ENCODE results near the gene FAM120B. TPM values are rescaled to one million over a fixed set of nuclear protein-coding genes. Genes with fewer than 3 reads are reported as not detected.
A peak's percentile ranks its signal among the peaks of the same experiment; 100 is the strongest.

The FAM120B gene
- total RNA-seq, 2 donors from 2014 or later, result 25.1 to 28.1 TPM

DNA sequence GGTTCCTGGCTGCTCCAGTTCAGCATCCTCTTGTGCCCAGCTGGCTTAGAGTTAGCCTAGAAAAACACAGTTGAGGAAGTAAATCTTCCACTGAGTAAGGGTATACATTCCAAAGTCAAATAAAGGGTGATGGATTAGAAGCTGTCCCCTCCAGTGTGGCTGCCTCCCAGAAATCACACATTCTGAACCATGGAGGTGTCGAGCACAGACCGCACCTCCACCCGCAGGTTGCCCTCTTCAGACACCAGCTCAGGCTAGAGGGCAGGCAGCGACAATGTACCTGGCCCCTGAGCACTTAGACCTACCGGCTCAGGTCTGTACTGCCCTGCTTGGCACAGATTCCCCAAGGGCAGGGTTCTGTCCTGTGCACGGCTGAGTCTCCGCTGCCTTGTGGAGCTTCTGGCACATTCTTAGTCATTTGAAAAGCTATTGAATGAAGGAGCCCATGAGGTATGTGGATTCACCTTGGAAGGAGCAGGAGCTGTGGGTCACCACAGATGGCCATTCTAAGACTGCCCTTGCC is 118.1 kb downstream of the FAM120B start:
- Mint-ChIP-seq H3K27ac (no peak overlapping the region), H3K4me1 (no peaks in the 10 kb centered on the region), H3K36me3 (ENCODE audit: low read depth) (peaks cover 2% of the 10 kb centered on the region), H3K27me3 (peaks cover 50% of the 10 kb centered on the region), H3K4me3 (no peak overlapping the region)
- no peaks in the 10 kb centered on the region for H3K9me3 ChIP-seq (ENCODE audit: control insufficient read depth, low read length, poor library complexity, severe bottlenecking)
- ATAC-seq (no peak), DNase-seq (no peak)

DNA sequence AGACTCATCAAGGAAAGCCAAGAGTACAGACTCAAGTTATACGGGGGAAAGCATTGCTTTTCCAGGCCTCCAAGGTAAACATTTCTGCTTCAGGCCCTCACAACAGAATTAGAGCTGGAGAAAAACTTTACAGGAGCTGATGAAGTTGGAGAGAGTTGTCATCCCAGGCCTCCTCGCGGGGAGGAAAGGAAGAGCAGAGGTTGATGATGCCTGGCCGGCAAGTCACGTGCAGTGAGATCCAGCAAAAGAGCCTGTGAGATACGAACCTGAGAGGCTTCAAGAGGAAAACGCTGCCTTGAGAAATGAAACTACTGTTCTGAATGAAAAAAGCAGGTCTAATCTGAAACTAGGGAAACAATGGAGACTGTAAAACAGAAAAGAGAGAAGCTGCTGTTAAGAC is 122.9 kb downstream of the FAM120B start:
- Mint-ChIP-seq H3K4me3 (no peak overlapping the region), H3K4me1 (no peaks in the 10 kb centered on the region), H3K36me3 (ENCODE audit: low read depth) (peaks cover 2% of the 10 kb centered on the region), H3K27me3 (peaks cover 50% of the 10 kb centered on the region), H3K27ac (no peak overlapping the region)
- ATAC-seq (no peak), DNase-seq (no peak)
- no peaks in the 10 kb centered on the region for H3K9me3 ChIP-seq (ENCODE audit: control insufficient read depth, low read length, poor library complexity, severe bottlenecking)

DNA sequence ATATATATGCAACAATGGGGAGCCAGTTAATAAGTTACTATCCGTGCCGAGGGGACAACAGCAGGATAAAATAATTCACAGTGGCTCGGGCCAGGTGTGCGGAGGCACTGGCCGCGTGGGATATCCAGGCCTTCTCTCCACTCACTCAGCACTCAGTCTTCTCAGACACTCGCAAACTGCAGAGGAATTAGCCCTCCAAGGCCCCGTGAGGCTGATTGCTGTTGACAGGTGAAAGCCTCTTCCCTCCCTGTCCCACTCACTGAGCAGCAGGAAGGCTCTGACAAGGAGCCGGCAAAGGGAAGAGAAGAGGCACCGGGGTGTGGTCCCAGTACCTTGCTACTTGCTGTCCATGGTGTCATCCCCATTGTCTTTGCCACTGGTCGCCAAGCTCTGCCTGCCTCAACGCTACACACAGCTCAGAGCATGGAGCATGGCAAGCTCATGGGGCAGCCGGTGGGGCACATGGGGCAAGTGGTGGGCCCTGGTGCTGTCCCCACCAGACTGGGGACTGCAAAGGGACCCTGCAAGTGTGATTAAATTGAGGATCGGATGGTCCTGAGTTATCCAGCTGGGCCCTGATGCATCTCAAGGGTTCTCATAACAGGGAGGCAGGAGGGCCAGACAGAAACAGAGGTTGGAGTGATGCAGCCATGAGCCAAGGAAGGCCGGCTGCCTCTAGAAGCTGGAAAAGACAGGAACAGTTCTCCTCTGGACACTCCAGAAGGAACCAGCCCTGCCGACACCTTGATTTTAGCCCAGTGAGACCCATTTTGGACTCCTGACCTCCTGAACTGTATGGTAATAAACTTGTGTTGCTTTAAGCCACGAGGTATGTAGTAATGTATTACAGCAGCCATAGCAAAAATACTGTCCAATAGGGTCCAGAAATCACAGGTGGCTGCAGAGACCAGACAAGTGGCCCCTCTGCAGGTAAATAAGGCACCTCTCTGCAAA is 126.9 kb downstream of the FAM120B start:
- no peak overlapping the region for H3K27ac Mint-ChIP-seq
- no peaks in the 10 kb centered on the region for H3K36me3 Mint-ChIP-seq (ENCODE audit: low read depth)
- no peaks in the 10 kb centered on the region for H3K9me3 ChIP-seq (ENCODE audit: control insufficient read depth, low read length, poor library complexity, severe bottlenecking)
- no peak for ATAC-seq
- no peak overlapping the region for H3K4me3 Mint-ChIP-seq
- peaks cover 28% of the 10 kb centered on the region for H3K27me3 Mint-ChIP-seq
- no peak for DNase-seq
- H3K4me1 Mint-ChIP-seq, result peaks cover 4% of the 10 kb centered on the region

DNA sequence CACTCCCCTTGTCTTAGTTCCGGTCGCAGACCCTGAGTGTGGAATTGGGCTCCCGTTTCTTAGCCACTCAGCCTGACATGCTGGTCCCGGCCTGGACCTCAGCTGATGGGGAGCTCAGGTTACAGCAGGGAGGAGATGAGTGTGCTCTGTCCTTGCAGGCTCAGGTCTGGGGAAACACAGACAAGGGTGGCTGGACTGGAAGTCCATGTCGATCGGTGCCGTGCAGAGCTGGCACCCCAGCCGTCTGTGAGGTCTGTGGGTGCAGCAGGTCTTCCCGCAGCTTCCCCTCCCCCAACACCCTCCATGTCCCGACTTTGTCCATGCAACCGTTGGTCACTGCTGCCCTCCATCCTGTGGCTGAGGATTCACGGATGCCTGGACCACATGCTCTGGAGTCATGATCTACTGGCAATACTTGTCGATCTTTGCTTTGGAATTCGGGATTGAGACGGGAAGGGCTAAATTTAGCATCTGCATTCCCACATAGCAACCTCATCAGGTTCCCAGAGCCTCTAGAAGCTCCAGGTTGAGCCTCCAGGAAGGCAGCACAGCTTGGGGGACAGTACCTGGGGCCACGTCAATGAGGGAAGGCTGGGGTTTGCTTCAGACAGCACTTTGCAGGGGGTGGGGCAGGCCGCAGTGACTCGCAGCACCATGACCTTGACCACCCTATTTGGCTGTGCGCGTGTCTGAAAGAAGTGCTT is 127.7 kb downstream of the FAM120B start:
- ATAC-seq, result no peak

DNA sequence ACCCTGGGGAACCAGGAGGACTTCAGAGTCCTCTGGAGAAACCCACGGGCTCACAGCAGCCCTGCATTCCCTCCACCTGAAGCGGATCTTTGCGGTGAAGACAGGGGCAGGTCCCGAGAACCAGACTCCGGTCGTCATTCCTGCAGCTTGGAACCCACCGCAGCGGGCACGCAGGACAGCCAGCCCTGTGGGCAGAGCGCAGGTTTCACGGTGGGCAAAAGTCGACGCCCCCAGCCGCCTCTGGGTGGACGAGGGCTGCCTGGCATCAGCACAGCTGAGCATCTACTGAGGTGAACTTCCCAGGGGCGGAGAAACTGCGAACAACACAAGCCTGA is 128.2 kb downstream of the FAM120B start:
- H3K9me3 ChIP-seq (ENCODE audit: control insufficient read depth, low read length, poor library complexity, severe bottlenecking), result no peaks in the 10 kb centered on the region
- no peak overlapping the region for H3K4me3 Mint-ChIP-seq
- no peak for ATAC-seq
- H3K4me1 Mint-ChIP-seq, result peaks cover 4% of the 10 kb centered on the region
- no peak overlapping the region for H3K27ac Mint-ChIP-seq
- no peak for DNase-seq
- H3K36me3 Mint-ChIP-seq (ENCODE audit: low read depth), result no peaks in the 10 kb centered on the region
- H3K27me3 Mint-ChIP-seq, result peaks cover 28% of the 10 kb centered on the region

More for the DNA sequence above, 127.7 kb downstream of the FAM120B start:
- H3K4me3 Mint-ChIP-seq, result no peak overlapping the region
- peaks cover 29% of the 10 kb centered on the region for H3K27me3 Mint-ChIP-seq
- no peak overlapping the region for H3K27ac Mint-ChIP-seq
- no peaks in the 10 kb centered on the region for H3K36me3 Mint-ChIP-seq (ENCODE audit: low read depth)
- DNase-seq, result no peak
- H3K9me3 ChIP-seq (ENCODE audit: control insufficient read depth, low read length, poor library complexity, severe bottlenecking), result no peaks in the 10 kb centered on the region
- peaks cover 4% of the 10 kb centered on the region for H3K4me1 Mint-ChIP-seq

DNA sequence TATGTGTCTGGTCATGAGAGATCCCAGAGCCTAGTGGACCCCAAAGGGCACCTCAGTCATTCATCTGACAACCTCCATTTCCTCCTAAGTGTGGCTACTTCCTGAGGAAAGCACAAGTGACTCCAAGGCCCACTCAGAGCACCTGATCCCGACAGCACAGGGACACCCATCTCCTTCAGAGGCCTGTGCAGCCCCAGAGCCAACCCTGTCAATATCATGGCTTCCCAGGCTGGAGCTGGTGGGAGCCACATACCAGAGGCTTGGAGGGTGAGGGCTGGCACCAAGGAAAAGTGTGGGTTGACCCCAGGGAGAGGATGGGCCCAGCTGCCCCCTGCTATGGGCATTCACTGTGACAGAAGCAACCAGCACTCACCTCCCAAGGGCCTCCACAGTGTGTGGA is 129.2 kb downstream of the FAM120B start:
- H3K4me3 Mint-ChIP-seq, result no peak overlapping the region
- H3K36me3 Mint-ChIP-seq (ENCODE audit: low read depth), result no peaks in the 10 kb centered on the region
- H3K9me3 ChIP-seq (ENCODE audit: control insufficient read depth, low read length, poor library complexity, severe bottlenecking), result no peaks in the 10 kb centered on the region
- peaks cover 32% of the 10 kb centered on the region for H3K27me3 Mint-ChIP-seq
- H3K27ac Mint-ChIP-seq, result no peak overlapping the region
- H3K4me1 Mint-ChIP-seq, result peaks cover 4% of the 10 kb centered on the region
- ATAC-seq (no peak), DNase-seq (no peak)

DNA sequence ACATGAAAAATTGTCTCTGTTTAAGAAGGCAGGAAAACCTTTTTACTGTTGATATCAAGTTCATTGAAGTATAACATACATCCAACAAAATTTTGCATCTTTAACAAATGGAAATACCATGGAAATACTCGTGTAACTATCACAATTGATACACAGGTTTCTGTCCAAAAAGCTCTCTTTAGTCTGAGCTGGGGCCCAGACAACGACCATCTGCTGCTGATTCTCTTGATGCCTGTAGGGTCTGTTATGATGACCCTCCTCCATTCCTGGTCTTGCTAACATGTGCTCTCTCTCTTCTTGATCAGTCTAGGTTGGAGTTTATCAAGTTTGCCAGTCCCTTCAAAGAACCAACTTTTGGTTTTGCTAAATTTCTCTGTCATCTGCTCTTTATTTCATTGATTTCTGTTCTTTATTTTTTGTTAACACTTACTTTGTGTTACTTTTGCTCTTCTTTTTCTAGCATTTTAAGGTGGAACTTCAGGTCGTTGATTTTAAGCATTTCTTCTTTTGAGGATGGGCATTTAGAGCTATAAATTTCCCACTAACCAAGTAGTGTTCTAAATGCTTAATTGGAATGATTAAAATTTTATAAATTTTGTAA is 129.8 kb downstream of the FAM120B start:
- ATAC-seq (no peak), DNase-seq (no peak)
- no peaks in the 10 kb centered on the region for H3K9me3 ChIP-seq (ENCODE audit: control insufficient read depth, low read length, poor library complexity, severe bottlenecking)
- Mint-ChIP-seq H3K4me3 (no peak overlapping the region), H3K27ac (no peak overlapping the region), H3K36me3 (ENCODE audit: low read depth) (no peaks in the 10 kb centered on the region), H3K27me3 (peaks cover 32% of the 10 kb centered on the region), H3K4me1 (peaks cover 4% of the 10 kb centered on the region)

DNA sequence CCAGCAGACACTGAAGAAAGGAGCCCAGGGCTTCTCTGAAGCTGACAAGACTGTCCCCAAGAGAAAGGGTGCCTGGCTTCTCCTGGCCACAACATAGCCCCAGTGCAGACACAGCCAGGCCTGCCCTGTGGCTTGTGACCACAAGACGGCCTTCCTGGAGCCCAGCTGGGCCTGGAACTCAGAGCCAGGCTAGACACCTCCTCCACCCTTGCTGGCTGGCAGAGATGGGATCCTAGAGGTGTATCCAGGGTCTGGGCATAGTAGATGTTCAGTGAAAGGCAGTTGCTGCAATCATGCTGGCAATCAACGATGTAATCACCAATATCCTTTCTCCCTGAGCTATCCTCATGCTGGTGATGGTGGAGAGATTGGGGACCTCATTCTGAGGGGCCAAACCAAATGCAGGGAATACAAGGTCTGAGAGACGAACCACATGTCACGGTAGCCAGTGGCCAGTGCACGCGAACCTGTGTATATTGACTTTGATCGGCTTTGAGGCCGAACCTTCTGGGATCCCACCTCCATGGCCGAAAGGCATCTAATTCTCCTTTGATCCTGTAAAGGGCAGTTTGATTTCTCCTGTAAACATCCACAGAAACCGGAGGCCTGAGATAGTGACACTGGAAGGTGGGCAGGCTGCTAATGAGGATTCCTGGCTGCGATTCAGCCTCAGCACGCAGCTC is 131.3 kb downstream of the FAM120B start:
- Mint-ChIP-seq H3K27ac (no peak overlapping the region), H3K27me3 (peaks cover 26% of the 10 kb centered on the region), H3K4me3 (peak overlapping the region; percentile 41), H3K36me3 (ENCODE audit: low read depth) (no peaks in the 10 kb centered on the region), H3K4me1 (peaks cover 4% of the 10 kb centered on the region)
- no peak for ATAC-seq
- no peaks in the 10 kb centered on the region for H3K9me3 ChIP-seq (ENCODE audit: control insufficient read depth, low read length, poor library complexity, severe bottlenecking)
- DNase-seq, result no peak

DNA sequence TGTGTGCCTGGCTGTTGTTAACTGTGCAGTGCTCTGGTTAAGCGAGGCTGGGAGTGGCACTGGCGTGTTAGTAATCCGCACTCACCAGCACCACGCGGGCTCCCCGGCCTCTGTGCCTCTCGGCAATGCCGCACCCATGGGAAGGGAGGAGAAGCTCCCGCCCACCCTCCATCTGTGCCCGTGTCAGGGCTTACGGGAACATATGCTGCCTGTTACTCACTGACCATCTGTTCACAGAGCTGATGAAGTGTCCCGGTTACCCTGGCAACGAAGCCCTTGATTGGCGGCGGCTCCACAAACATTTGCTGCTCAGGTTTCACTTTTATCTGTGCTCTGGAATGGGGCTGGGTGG is 131.8 kb downstream of the FAM120B start:
- Mint-ChIP-seq H3K27me3 (peaks cover 24% of the 10 kb centered on the region), H3K4me3 (peak overlapping the region; percentile 41), H3K27ac (no peak overlapping the region), H3K36me3 (ENCODE audit: low read depth) (no peaks in the 10 kb centered on the region), H3K4me1 (peaks cover 4% of the 10 kb centered on the region)
- no peaks in the 10 kb centered on the region for H3K9me3 ChIP-seq (ENCODE audit: control insufficient read depth, low read length, poor library complexity, severe bottlenecking)
- ATAC-seq (no peak), DNase-seq (no peak)

DNA sequence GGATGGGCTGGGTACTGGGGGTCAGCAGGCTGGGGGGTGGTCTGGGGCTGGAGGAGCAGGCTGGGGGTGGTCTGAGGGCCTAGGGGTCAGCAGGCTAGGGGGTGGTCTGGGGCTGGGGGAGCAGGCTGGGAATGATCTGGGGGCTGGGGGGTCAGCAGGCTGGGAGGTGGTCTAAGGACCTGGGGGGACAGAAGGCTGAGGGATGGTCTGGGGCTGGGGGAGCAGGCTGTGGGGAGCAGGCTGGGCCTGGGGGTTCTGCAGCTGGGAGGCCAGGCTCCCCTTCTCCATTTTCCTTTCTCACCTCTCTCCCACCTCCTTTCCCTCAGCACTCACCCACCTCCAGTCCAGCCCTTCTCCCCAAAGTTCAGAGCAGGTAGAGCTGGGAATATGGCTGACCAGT is 132.3 kb downstream of the FAM120B start:
- no peaks in the 10 kb centered on the region for H3K9me3 ChIP-seq (ENCODE audit: control insufficient read depth, low read length, poor library complexity, severe bottlenecking)
- no peaks in the 10 kb centered on the region for H3K36me3 Mint-ChIP-seq (ENCODE audit: low read depth)
- H3K4me3 Mint-ChIP-seq, result peak overlapping the region; percentile 28
- H3K4me1 Mint-ChIP-seq, result peaks cover 4% of the 10 kb centered on the region
- ATAC-seq, result no peak
- H3K27me3 Mint-ChIP-seq, result peaks cover 24% of the 10 kb centered on the region
- DNase-seq, result no peak
- no peak overlapping the region for H3K27ac Mint-ChIP-seq

DNA sequence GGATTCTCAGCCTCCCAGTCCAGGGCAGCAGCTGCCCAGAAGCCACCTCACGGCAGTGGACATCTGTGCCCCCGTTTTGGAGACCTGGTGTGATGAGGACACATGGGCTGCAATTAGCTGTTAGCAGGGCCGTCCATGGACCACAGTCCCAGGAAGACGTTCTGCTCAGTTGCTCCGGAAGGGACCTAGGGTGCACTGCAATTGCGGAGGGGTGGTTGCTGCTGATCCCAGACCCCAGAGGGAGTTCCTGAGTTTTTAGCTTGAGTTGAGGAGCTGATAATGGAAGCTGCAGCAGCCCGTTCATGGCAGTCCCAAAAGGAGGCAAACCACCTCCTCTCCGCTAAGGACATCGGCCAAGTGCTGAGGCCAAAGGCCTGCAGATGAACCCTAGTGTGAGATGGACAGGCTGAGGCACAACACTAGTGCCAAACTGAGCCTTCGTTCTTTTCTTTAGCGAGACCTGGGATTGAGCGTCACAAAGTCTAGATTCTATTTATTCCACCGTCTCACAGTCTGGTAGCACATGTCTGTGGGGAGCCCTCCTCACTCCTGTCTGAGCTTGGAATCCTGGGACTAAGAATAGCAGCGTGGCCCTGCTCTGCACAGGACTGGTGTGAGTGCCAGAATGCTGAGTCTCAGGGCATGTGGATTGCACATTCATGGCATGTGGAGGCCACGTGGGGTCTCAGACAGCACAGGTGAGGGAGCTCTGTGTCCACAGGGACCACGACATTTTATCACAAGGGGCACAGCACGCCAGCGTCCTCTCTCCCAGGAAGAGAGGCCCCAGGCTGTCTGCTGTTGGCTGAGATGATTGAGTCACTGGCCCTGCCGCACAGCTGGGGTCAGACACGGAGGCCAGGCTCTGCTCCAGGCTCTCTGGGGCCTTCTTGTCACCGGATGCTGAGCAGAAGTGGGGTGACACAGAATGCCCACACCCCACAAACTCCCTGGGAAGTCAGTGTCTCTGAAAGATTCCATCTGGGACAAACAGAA is 133.1 kb downstream of the FAM120B start:
- Mint-ChIP-seq H3K4me1 (peaks cover 4% of the 10 kb centered on the region), H3K4me3 (peak overlapping the region; percentile 28), H3K36me3 (ENCODE audit: low read depth) (no peaks in the 10 kb centered on the region), H3K27me3 (peaks cover 29% of the 10 kb centered on the region), H3K27ac (no peak overlapping the region)
- H3K9me3 ChIP-seq (ENCODE audit: control insufficient read depth, low read length, poor library complexity, severe bottlenecking), result no peaks in the 10 kb centered on the region
- no peak for ATAC-seq
- DNase-seq, result no peak

DNA sequence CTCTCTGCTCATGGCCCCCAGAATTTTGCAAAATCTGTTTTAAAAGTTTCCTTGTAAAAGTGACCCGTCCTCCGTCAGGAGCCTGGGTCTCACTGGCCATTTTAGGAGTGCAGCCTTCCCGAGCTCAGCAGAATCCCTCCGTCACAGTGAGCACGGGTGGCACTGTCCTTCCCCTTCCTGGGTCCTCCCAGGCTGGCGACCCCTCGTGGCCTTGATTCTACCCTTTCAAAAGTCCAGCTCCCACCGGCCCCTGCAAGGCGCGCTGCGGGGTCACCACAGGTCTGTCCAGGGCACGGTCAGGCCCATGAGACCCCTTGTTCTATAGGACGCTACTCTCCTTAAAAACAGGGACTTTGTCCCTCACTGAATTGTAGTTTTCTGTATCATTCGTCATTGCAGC is 133.9 kb downstream of the FAM120B start:
- Mint-ChIP-seq H3K4me1 (peaks cover 4% of the 10 kb centered on the region), H3K4me3 (no peak overlapping the region), H3K27ac (no peak overlapping the region), H3K27me3 (peaks cover 29% of the 10 kb centered on the region), H3K36me3 (ENCODE audit: low read depth) (no peaks in the 10 kb centered on the region)
- DNase-seq (no peak), ATAC-seq (no peak)
- no peaks in the 10 kb centered on the region for H3K9me3 ChIP-seq (ENCODE audit: control insufficient read depth, low read length, poor library complexity, severe bottlenecking)

Measured in T-helper 17 cell (primary cell).